HG03558 (cell line): Measurements from ENCODE around the gene RIPK3.
"Not testable (repeated sequence)": the region's sequence is repeated elsewhere in the genome, so short reads cannot be mapped to it uniquely, and the experiment has no call there.

Experiments used
- ATAC-seq: cut with Tn5 transposase; IDR thresholded peaks from one replicate; pipeline ENCODE4 v1.9.1; 2021; ENCODE audit warnings: moderate number of reproducible peaks; ENCODE audit not compliant: unreplicated experiment; ENCODE audit errors: extremely low read depth

The RIPK3 gene

GRCh38 chr14:24349742-24350141, 10.0 kb upstream of the RIPK3 start:
- no peak for ATAC-seq

- no peak for ATAC-seq
Observed at GRCh38 chr14:24348186-24348585, 8.4 kb upstream of the RIPK3 start.

- ATAC-seq: no peak
Observed at GRCh38 chr14:24347134-24347533, 7.3 kb upstream of the RIPK3 start.

GRCh38 chr14:24343795-24344660, 4.2 kb upstream of the RIPK3 start:
- ATAC-seq: no peak

- ATAC-seq: no peak
Observed at GRCh38 chr14:24342889-24343288, 3.1 kb upstream of the RIPK3 start.

- ATAC-seq: no peak
Observed at GRCh38 chr14:24340606-24341005, 815 bp upstream of the RIPK3 start.

GRCh38 chr14:24338843-24339242, 948 bp downstream of the RIPK3 start:
- ATAC-seq: no peak

GRCh38 chr14:24337824-24338175, 2.0 kb downstream of the RIPK3 start:
- ATAC-seq: no peak

- ATAC-seq: no peak
Observed at GRCh38 chr14:24337144-24337823, 2.5 kb downstream of the RIPK3 start.

GRCh38 chr14:24335461-24336171, 4.2 kb downstream of the RIPK3 start:
- ATAC-seq: no peak

- ATAC-seq: no peak
Observed at GRCh38 chr14:24334431-24335291, 5.1 kb downstream of the RIPK3 start, which contains the start of gene ADCY4. Gene ADCY4 (minus strand): TSS chr14:24335071. CDS start chr14:24334652, 419 bp downstream.

- peak; percentile 54 for ATAC-seq
Observed at GRCh38 chr14:24332268-24332993, 7.4 kb downstream of the RIPK3 start.

- ATAC-seq: no peak
Observed at GRCh38 chr14:24331731-24332267, 8.0 kb downstream of the RIPK3 start.

- ATAC-seq: no peak
Observed at GRCh38 chr14:24330973-24331674, 8.7 kb downstream of the RIPK3 start.

GRCh38 chr14:24329736-24330135, 10.1 kb downstream of the RIPK3 start:
- ATAC-seq: no peak

- ATAC-seq: no peak
Observed at GRCh38 chr14:24329073-24329663, 10.6 kb downstream of the RIPK3 start.

GRCh38 chr14:24327914-24328313, 11.9 kb downstream of the RIPK3 start:
- ATAC-seq: not testable (repeated sequence)

GRCh38 chr14:24327303-24327702, 12.5 kb downstream of the RIPK3 start:
- ATAC-seq: no peak
